K562 (cell line): ENCODE results near the gene VEZF1. TPM values are rescaled to one million over a fixed set of nuclear protein-coding genes. Genes with fewer than 3 reads are reported as not detected.

Experiments used
- ATAC-seq: fragments of 200-7000 bp; cut with Tn5 transposase; 3 replicates; pipeline ENCODE4 v1.9.1; 2020; ENCODE audit warnings: moderate library complexity
- BruUV-seq: library from RNA; stranded (reverse); fragments of 400-500 nt; replicated peaks from 2 replicates; lab custom pipeline; 2021; lab: Mats Ljungman, UMichigan
- CTCF ChIA-PET: fragments of 300-600 bp; formaldehyde crosslinking; extraction: SDS; loops from one replicate; lab custom pipeline; 2021; ENCODE audit warnings: low intra/inter-chr PET ratio; lab: Yijun Ruan, JAX
- POLR2A ChIA-PET: fragments of 300-600, 350-650 bp; sonication (Branson Sonifier 250); formaldehyde crosslinking; extraction: SDS; loops from one replicate; lab custom pipeline; 2021; ENCODE audit warnings: antibody characterized with exemption, inconsistent platforms; lab: Yijun Ruan, JAX
- DNase-seq, 4 experiments: peaks; one replicate each; pipeline versions ENCODE4 v3.0.0 to v3.0.0-alpha.2; 2011 to 2018; ENCODE audit warnings: low spot score in 3 of 4, mixed read lengths in 3 of 4; ENCODE audit errors: extremely low read depth in 1 of 4
- FAIRE-seq: peaks from 2 replicates; lab custom pipeline; 2011; peaks lifted over from hg19 to GRCh38; lab: Jason Lieb, UNC
- H2AFZ ChIP-seq: 2 replicates; pipeline ENCODE4 v1.6.0; 2011; ENCODE audit warnings: low read depth, low read length, control low read depth, inconsistent platforms
- H3K27ac ChIP-seq: fragments of 200-600 bp; 3 replicates; pipeline ENCODE4 v1.8.0; 2011; ENCODE audit warnings: low read depth, mild to moderate bottlenecking, control low read depth, inconsistent platforms, low read length, moderate library complexity, mixed read lengths; ENCODE audit errors: extremely low read depth
- H3K27me3 ChIP-seq, 2 experiments: fragments of 300-600 bp in 1 of 2; 2 replicates in 1 of 2; 3 replicates in 1 of 2; pipeline versions ENCODE4 v1.6.0 to v1.8.0; 2011; ENCODE audit warnings: inconsistent platforms in 2 of 2, low read length in 2 of 2, mild to moderate bottlenecking in 1 of 2, mixed read lengths in 1 of 2, moderate library complexity in 1 of 2; ENCODE audit not compliant: control insufficient read depth in 2 of 2, insufficient read depth in 2 of 2
- H3K36me3 ChIP-seq: fragments of 300-600 bp; 3 replicates; pipeline ENCODE4 v1.8.0; 2011; ENCODE audit warnings: mild to moderate bottlenecking, low read length, inconsistent platforms; ENCODE audit not compliant: control insufficient read depth, insufficient read depth
- H3K4me1 ChIP-seq, 2 experiments: fragments of 200-600 bp in 1 of 2; replicated peaks in 1 of 2; 2 replicates in 1 of 2; 3 replicates in 1 of 2; pipeline versions ENCODE4 v1.5.1 to v1.8.0; 2011; ENCODE audit warnings: inconsistent platforms in 2 of 2, low read length in 2 of 2, mild to moderate bottlenecking in 1 of 2, mixed read lengths in 1 of 2, moderate library complexity in 1 of 2; ENCODE audit not compliant: control insufficient read depth in 2 of 2, insufficient read depth in 2 of 2
- H3K4me2 ChIP-seq: 2 replicates; pipeline ENCODE4 v1.6.1; 2011; ENCODE audit warnings: low read length, control low read depth, inconsistent platforms, mixed read lengths; ENCODE audit not compliant: insufficient read depth
- H3K4me3 ChIP-seq: fragments of 200-600 bp; sonication (generic), shearing (Covaris generic); 2 replicates; pipeline ENCODE4 v1.5.1; 2016; ENCODE audit warnings: control low read depth, inconsistent platforms
- H3K79me2 ChIP-seq: fragments of 200-600 bp; 3 replicates; pipeline ENCODE4 v1.8.0; 2011; ENCODE audit warnings: low read length, inconsistent platforms; ENCODE audit not compliant: control insufficient read depth, insufficient read depth
- H3K9ac ChIP-seq, 2 experiments: 2 replicates each; pipeline versions ENCODE4 v1.6.0 to v1.6.1; 2011; ENCODE audit warnings: low read depth in 2 of 2, low read length in 2 of 2, control low read depth in 1 of 2, inconsistent platforms in 1 of 2, mild to moderate bottlenecking in 1 of 2, mixed read lengths in 1 of 2; ENCODE audit not compliant: insufficient read depth in 1 of 2
- H3K9me1 ChIP-seq: one replicate; pipeline ENCODE4 v1.6.0; 2011; ENCODE audit warnings: inconsistent platforms, mild to moderate bottlenecking, low read length, moderate library complexity; ENCODE audit not compliant: control insufficient read depth, insufficient read depth
- H3K9me3 ChIP-seq: replicated peaks from 2 replicates; pipeline ENCODE4 v1.5.1; 2011; ENCODE audit warnings: low read depth, low read length, inconsistent platforms; ENCODE audit not compliant: control insufficient read depth, insufficient read depth
- H4K20me1 ChIP-seq: replicated peaks from 2 replicates; pipeline ENCODE4 v1.6.1; 2011; ENCODE audit warnings: low read length, inconsistent platforms, mixed read lengths; ENCODE audit not compliant: control insufficient read depth, insufficient read depth
- MEIS2 ChIP-seq: fragments of 450-650 bp; IDR thresholded peaks from 2 replicates; pipeline ENCODE4 v1.6.1; 2014; ENCODE audit warnings: mild to moderate bottlenecking; ENCODE audit not compliant: partially characterized antibody
- PHF20 ChIP-seq: fragments of 450-650 bp; IDR thresholded peaks from 2 replicates; pipeline ENCODE4 v1.6.1; 2018; ENCODE audit not compliant: partially characterized antibody
- SMC3 ChIP-seq: conservative IDR thresholded peaks from 2 replicates; pipeline ENCODE4 v1.6.1; 2011; ENCODE audit warnings: low read depth, low read length, improper control_type of control experiment; ENCODE audit not compliant: insufficient read depth
- WGBS: fragments of 100-300 bp; shearing (Covaris generic); methylation state at CpG from one replicate; pipeline ENCODE4 v1.1.6; 2016; ENCODE audit warnings: low coverage, mixed read lengths; ENCODE audit not compliant: insufficient coverage; ENCODE audit errors: missing lambda C conversion rate; 5-methylcytosine and 5-hydroxymethylcytosine counted together
- in situ Hi-C: fragments of 300-500 bp; cut with MboI; formaldehyde crosslinking; loops from 4 replicates; pipeline ENCODE4 v1.15.0; 2018; ENCODE audit warnings: inconsistent platforms, mixed read lengths
- intact Hi-C: fragments of 100-400 bp; cut with micrococcal nuclease; formaldehyde crosslinking; loops from 2 replicates; pipeline ENCODE4 v1.14.2; 2022
- polyA plus RNA-seq, 8 experiments: library from polyadenylated mRNA; depleted of rRNA in 4 of 8; stranded (reverse) in 5 of 8; unstranded in 3 of 8; fragments of >200 nt; fragmentation: Nextera tagmentation in 2 of 8; fragmentation: Illumina TruSeq in 1 of 8; extraction: Ambion mirVana in 2 of 8; extraction: Trizol in 1 of 8; gene quantifications; 2 replicates each; pipeline versions ENCODE4 v1.2.1 to v1.2.3, GENCODE V29; 2011 to 2014; ENCODE audit warnings: inconsistent platforms in 1 of 8, missing spikeins in 1 of 8
- total RNA-seq, 7 experiments: library from RNA; depleted of rRNA in 6 of 7; stranded (reverse); fragments of >200 nt in 6 of 7; fragmentation: Illumina TruSeq in 2 of 7; extraction: Trizol in 2 of 7; gene quantifications; 2 replicates each; pipeline versions ENCODE4 v1.2.1 to v1.2.3, GENCODE V29; 2011 to 2021; ENCODE audit warnings: low replicate concordance in 1 of 7
- TF ChIP-seq, protein P1 (sequence below), 2 experiments: IDR thresholded peaks; 2 replicates each; pipeline ENCODE4 v1.6.1; 2011; ENCODE audit warnings: borderline replicate concordance in 1 of 2, control low read depth in 1 of 2, low read depth in 1 of 2, low read length in 1 of 2, mild to moderate bottlenecking in 1 of 2, mixed read lengths in 1 of 2, moderate library complexity in 1 of 2; ENCODE audit not compliant: insufficient read depth in 1 of 2, insufficient read length in 1 of 2, poor library complexity in 1 of 2, severe bottlenecking in 1 of 2; ENCODE audit errors: extremely low read depth in 1 of 2

The VEZF1 gene
- total and polyA plus RNA-seq, 9 of the 15 experiments (the other 6 are each of a cell fraction or from before 2014, with no cell fraction given): 9.5 to 33.4 (median 22.1) TPM

DNA sequence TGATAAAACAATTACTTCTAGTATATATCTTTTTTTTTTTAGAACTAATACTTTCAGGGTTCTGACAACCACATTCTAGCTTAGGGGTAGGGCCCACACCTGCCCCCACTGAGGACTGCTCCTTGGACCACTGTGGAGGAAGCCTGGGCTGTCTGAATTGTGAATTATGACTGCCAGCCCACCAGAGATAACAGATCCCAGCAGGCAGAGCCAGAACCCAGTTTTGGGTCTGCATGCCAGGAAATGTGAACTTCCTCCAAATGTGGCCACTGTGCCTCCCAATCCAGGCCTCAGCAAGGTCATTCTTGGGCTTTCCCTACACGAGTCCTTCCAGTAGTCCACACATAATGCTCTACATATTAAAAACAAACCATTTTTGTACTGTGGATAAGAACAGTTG lies 15.9 kb downstream of the VEZF1 start:
- no peak overlapping the region for H3K27ac ChIP-seq
- peaks cover 0 to 7% of the 10 kb centered on the region in 2 experiments; a peak in 2 of 5 replicates for H3K27me3 ChIP-seq
- intact Hi-C loops (no loop called here), in situ Hi-C loops (no loop called here)
- H3K79me2 ChIP-seq: no peaks in the 10 kb centered on the region
- H3K9ac ChIP-seq: peak overlapping the region in 1 of 2 experiments; percentile 28; a peak in 1 of 4 replicates
- CTCF ChIA-PET: no interaction called here
- no peaks in the 10 kb centered on the region; a peak in 1 of 5 replicates for H3K4me1 ChIP-seq
- H2AFZ ChIP-seq: no peak overlapping the region
- BruUV-seq: no TSS peak
- H3K4me2 ChIP-seq: no peak overlapping the region
- POLR2A ChIA-PET: interaction anchor here (1.2 to 3.3 kb wide), 4 partner anchors 9 to 34 kb away, joined by 3 to 11 read pairs (median 4); no protein-coding TSS in a partner anchor
- no peaks in the 10 kb centered on the region for H4K20me1 ChIP-seq
- FAIRE-seq (no peak), ATAC-seq (no peak), DNase-seq (no peak)
- 25% methylated on average over 1 of the region's 1 CpG for WGBS
- peaks cover 40% of the 10 kb centered on the region for H3K36me3 ChIP-seq
- TF ChIP-seq MEIS2: peak; percentile 13
- TF ChIP-seq, protein P1, sequence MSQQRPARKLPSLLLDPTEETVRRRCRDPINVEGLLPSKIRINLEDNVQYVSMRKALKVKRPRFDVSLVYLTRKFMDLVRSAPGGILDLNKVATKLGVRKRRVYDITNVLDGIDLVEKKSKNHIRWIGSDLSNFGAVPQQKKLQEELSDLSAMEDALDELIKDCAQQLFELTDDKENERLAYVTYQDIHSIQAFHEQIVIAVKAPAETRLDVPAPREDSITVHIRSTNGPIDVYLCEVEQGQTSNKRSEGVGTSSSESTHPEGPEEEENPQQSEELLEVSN (IDR thresholded peaks at IDR 0.05; ENCODE audit: borderline replicate concordance in 1 of 2, extremely low read depth in 1 of 2, insufficient read depth in 1 of 2, insufficient read length in 1 of 2, low read depth in 1 of 2, low read length in 1 of 2, poor library complexity in 1 of 2, severe bottlenecking in 1 of 2): no peak
- no peak for TF ChIP-seq PHF20
- no peak for TF ChIP-seq SMC3
- no peaks in the 10 kb centered on the region for H3K9me1 ChIP-seq
- H3K9me3 ChIP-seq: no peaks in the 10 kb centered on the region
- H3K4me3 ChIP-seq: no peak overlapping the region
